Measurements from ENCODE around the gene PLPP3.
A peak's percentile ranks its signal among the peaks of the same experiment; 100 is the strongest.

The PLPP3 gene

GRCh38 chr1:56457756-56458375 lies 121.5 kb downstream of the PLPP3 start:
- no peak overlapping the region for H3K18ac ChIP-seq (ENCODE audit: low read depth in 1 of 2, low read length in 2 of 2)
- no peak overlapping the region for H3K4ac ChIP-seq (ENCODE audit: low read depth in 1 of 2, low read length in 2 of 2)
- H4K8ac ChIP-seq (ENCODE audit: low read length), result no peak overlapping the region
- H2BK120ac ChIP-seq (ENCODE audit: low read depth, low read length), result no peak overlapping the region
- H2AK5ac ChIP-seq (ENCODE audit: low read length, severe bottlenecking), result no peak overlapping the region
- no peak for DNase-seq
- no peak overlapping the region for H2AFZ ChIP-seq (ENCODE audit: low read depth, low read length)
- no peak overlapping the region for H2BK12ac ChIP-seq (ENCODE audit: low read length in 2 of 2)
- H3K4me3 ChIP-seq (ENCODE audit: insufficient read depth in 1 of 2, low read depth in 1 of 2, low read length in 2 of 2), result no peak overlapping the region
- 93% methylated on average over 10 of the region's 10 CpGs for WGBS
- H3K9ac ChIP-seq (ENCODE audit: low read length), result no peak overlapping the region
- H3K27me3 ChIP-seq (ENCODE audit: control insufficient read depth in 1 of 2, insufficient read depth in 1 of 2, low read length in 2 of 2), result no peaks in the 10 kb centered on the region
- H3K4me1 ChIP-seq (ENCODE audit: control insufficient read depth, insufficient read depth, low read depth, low read length), result peaks cover 1% of the 10 kb centered on the region
- H3K27ac ChIP-seq (ENCODE audit: low read length, poor library complexity, severe bottlenecking), result no peak overlapping the region
- H3K9me3 ChIP-seq (ENCODE audit: control insufficient read depth, low read length), result no peaks in the 10 kb centered on the region
- no peak overlapping the region for H2BK5ac ChIP-seq (ENCODE audit: low read depth, low read length, poor library complexity, severe bottlenecking)
- no peak overlapping the region for H4K91ac ChIP-seq (ENCODE audit: low read length)
- no peaks in the 10 kb centered on the region for H3K36me3 ChIP-seq (ENCODE audit: control insufficient read depth in 1 of 2, insufficient read depth in 2 of 2, low read depth in 1 of 2, low read length in 2 of 2)
- no peak overlapping the region for H3K4me2 ChIP-seq (ENCODE audit: low read length, poor library complexity, severe bottlenecking)
- no peaks in the 10 kb centered on the region for H3K79me1 ChIP-seq (replicated peaks; ENCODE audit: low read length, poor library complexity, severe bottlenecking)
- H3K23ac ChIP-seq (ENCODE audit: low read length in 2 of 2), result no peak overlapping the region
- H2BK15ac ChIP-seq (ENCODE audit: low read depth, poor library complexity, severe bottlenecking), result no peak overlapping the region
- H3K14ac ChIP-seq (ENCODE audit: low read length in 2 of 2), result no peak overlapping the region

GRCh38 chr1:56456435-56457101 lies 122.8 kb downstream of the PLPP3 start:
- WGBS, result 44% methylated on average over 12 of the region's 12 CpGs
- H3K36me3 ChIP-seq (ENCODE audit: control insufficient read depth in 1 of 2, insufficient read depth in 2 of 2, low read depth in 1 of 2, low read length in 2 of 2), result no peaks in the 10 kb centered on the region
- H3K4ac ChIP-seq (ENCODE audit: low read depth in 1 of 2, low read length in 2 of 2), result no peak overlapping the region
- no peak overlapping the region for H4K8ac ChIP-seq (ENCODE audit: low read length)
- peak; percentile 80 for DNase-seq
- H3K4me2 ChIP-seq (ENCODE audit: low read length, poor library complexity, severe bottlenecking), result no peak overlapping the region
- H3K18ac ChIP-seq (ENCODE audit: low read depth in 1 of 2, low read length in 2 of 2), result no peak overlapping the region
- no peaks in the 10 kb centered on the region for H3K4me1 ChIP-seq (ENCODE audit: control insufficient read depth, insufficient read depth, low read depth, low read length)
- H3K23ac ChIP-seq (ENCODE audit: low read length in 2 of 2), result no peak overlapping the region
- no peak overlapping the region for H2BK5ac ChIP-seq (ENCODE audit: low read depth, low read length, poor library complexity, severe bottlenecking)
- H3K9ac ChIP-seq (ENCODE audit: low read length), result peak overlapping the region; percentile 23
- H2BK12ac ChIP-seq (ENCODE audit: low read length in 2 of 2), result no peak overlapping the region
- H2BK15ac ChIP-seq (ENCODE audit: low read depth, poor library complexity, severe bottlenecking), result no peak overlapping the region
- no peaks in the 10 kb centered on the region for H3K27me3 ChIP-seq (ENCODE audit: control insufficient read depth in 1 of 2, insufficient read depth in 1 of 2, low read length in 2 of 2)
- no peak overlapping the region for H4K91ac ChIP-seq (ENCODE audit: low read length)
- no peak overlapping the region for H2AFZ ChIP-seq (ENCODE audit: low read depth, low read length)
- H3K79me1 ChIP-seq (replicated peaks; ENCODE audit: low read length, poor library complexity, severe bottlenecking), result no peaks in the 10 kb centered on the region
- no peak overlapping the region for H2BK120ac ChIP-seq (ENCODE audit: low read depth, low read length)
- H3K14ac ChIP-seq (ENCODE audit: low read length in 2 of 2), result no peak overlapping the region
- H3K4me3 ChIP-seq (ENCODE audit: insufficient read depth in 1 of 2, low read depth in 1 of 2, low read length in 2 of 2), result no peak overlapping the region
- H3K9me3 ChIP-seq (ENCODE audit: control insufficient read depth, low read length), result no peaks in the 10 kb centered on the region
- H2AK5ac ChIP-seq (ENCODE audit: low read length, severe bottlenecking), result no peak overlapping the region
- H3K27ac ChIP-seq (ENCODE audit: low read length, poor library complexity, severe bottlenecking), result no peak overlapping the region

- Histone ChIP-seq H2BK12ac (ENCODE audit: low read length in 2 of 2) (peak overlapping the region in 1 of 2 experiments; percentile 52), H3K4me2 (ENCODE audit: low read length, poor library complexity, severe bottlenecking) (no peak overlapping the region), H2AFZ (ENCODE audit: low read depth, low read length) (no peak overlapping the region), H2BK15ac (ENCODE audit: low read depth, poor library complexity, severe bottlenecking) (peak overlapping the region; percentile 37), H3K9me3 (ENCODE audit: control insufficient read depth, low read length) (no peaks in the 10 kb centered on the region), H4K8ac (ENCODE audit: low read length) (no peak overlapping the region), H3K9ac (ENCODE audit: low read length) (peak overlapping the region; percentile 56), H3K4me3 (ENCODE audit: insufficient read depth in 1 of 2, low read depth in 1 of 2, low read length in 2 of 2) (no peak overlapping the region), H2BK5ac (ENCODE audit: low read depth, low read length, poor library complexity, severe bottlenecking) (no peak overlapping the region), H3K27ac (ENCODE audit: low read length, poor library complexity, severe bottlenecking) (no peak overlapping the region), H3K36me3 (ENCODE audit: control insufficient read depth in 1 of 2, insufficient read depth in 2 of 2, low read depth in 1 of 2, low read length in 2 of 2) (no peaks in the 10 kb centered on the region), H4K91ac (ENCODE audit: low read length) (no peak overlapping the region), H3K4ac (ENCODE audit: low read depth in 1 of 2, low read length in 2 of 2) (no peak overlapping the region), H3K14ac (ENCODE audit: low read length in 2 of 2) (no peak overlapping the region), H3K23ac (ENCODE audit: low read length in 2 of 2) (no peak overlapping the region), H3K79me1 (replicated peaks; ENCODE audit: low read length, poor library complexity, severe bottlenecking) (no peaks in the 10 kb centered on the region), H3K18ac (ENCODE audit: low read depth in 1 of 2, low read length in 2 of 2) (no peak overlapping the region), H3K27me3 (ENCODE audit: control insufficient read depth in 1 of 2, insufficient read depth in 1 of 2, low read length in 2 of 2) (no peaks in the 10 kb centered on the region), H2BK120ac (ENCODE audit: low read depth, low read length) (no peak overlapping the region), H3K4me1 (ENCODE audit: control insufficient read depth, insufficient read depth, low read depth, low read length) (peaks cover 2% of the 10 kb centered on the region), H2AK5ac (ENCODE audit: low read length, severe bottlenecking) (no peak overlapping the region)
- no peak for DNase-seq
- 76% methylated on average over 9 of the region's 10 CpGs for WGBS
Observed at GRCh38 chr1:56453417-56454078, 125.8 kb downstream of the PLPP3 start.

- H3K14ac ChIP-seq (ENCODE audit: low read length in 2 of 2), result no peak overlapping the region
- H3K27me3 ChIP-seq (ENCODE audit: control insufficient read depth in 1 of 2, insufficient read depth in 1 of 2, low read length in 2 of 2), result no peaks in the 10 kb centered on the region
- no peaks in the 10 kb centered on the region for H3K9me3 ChIP-seq (ENCODE audit: control insufficient read depth, low read length)
- no peak overlapping the region for H3K23ac ChIP-seq (ENCODE audit: low read length in 2 of 2)
- no peak overlapping the region for H4K91ac ChIP-seq (ENCODE audit: low read length)
- no peak overlapping the region for H3K4ac ChIP-seq (ENCODE audit: low read depth in 1 of 2, low read length in 2 of 2)
- H3K9ac ChIP-seq (ENCODE audit: low read length), result peak overlapping the region; percentile 56
- H3K4me1 ChIP-seq (ENCODE audit: control insufficient read depth, insufficient read depth, low read depth, low read length), result peaks cover 2% of the 10 kb centered on the region
- H2BK12ac ChIP-seq (ENCODE audit: low read length in 2 of 2), result peak overlapping the region in 1 of 2 experiments; percentile 59
- no peak overlapping the region for H2BK120ac ChIP-seq (ENCODE audit: low read depth, low read length)
- H3K36me3 ChIP-seq (ENCODE audit: control insufficient read depth in 1 of 2, insufficient read depth in 2 of 2, low read depth in 1 of 2, low read length in 2 of 2), result no peaks in the 10 kb centered on the region
- H2AK5ac ChIP-seq (ENCODE audit: low read length, severe bottlenecking), result no peak overlapping the region
- H3K18ac ChIP-seq (ENCODE audit: low read depth in 1 of 2, low read length in 2 of 2), result no peak overlapping the region
- peak; percentile 43 for DNase-seq
- H2AFZ ChIP-seq (ENCODE audit: low read depth, low read length), result no peak overlapping the region
- H4K8ac ChIP-seq (ENCODE audit: low read length), result no peak overlapping the region
- no peak overlapping the region for H2BK5ac ChIP-seq (ENCODE audit: low read depth, low read length, poor library complexity, severe bottlenecking)
- no peaks in the 10 kb centered on the region for H3K79me1 ChIP-seq (replicated peaks; ENCODE audit: low read length, poor library complexity, severe bottlenecking)
- WGBS, result 43% methylated on average over 3 of the region's 4 CpGs
- H2BK15ac ChIP-seq (ENCODE audit: low read depth, poor library complexity, severe bottlenecking), result no peak overlapping the region
- no peak overlapping the region for H3K27ac ChIP-seq (ENCODE audit: low read length, poor library complexity, severe bottlenecking)
- no peak overlapping the region for H3K4me2 ChIP-seq (ENCODE audit: low read length, poor library complexity, severe bottlenecking)
- no peak overlapping the region for H3K4me3 ChIP-seq (ENCODE audit: insufficient read depth in 1 of 2, low read depth in 1 of 2, low read length in 2 of 2)
Observed at GRCh38 chr1:56453016-56453415, 126.3 kb downstream of the PLPP3 start.

Data from mesenchymal stem cell (in vitro differentiated cells and primary cell).